ENCODE measurements around the gene ST7L.
"Not testable (repeated sequence)": the region's sequence is repeated elsewhere in the genome, so short reads cannot be mapped to it uniquely, and the experiment has no call there.

Gene ST7L

DNA sequence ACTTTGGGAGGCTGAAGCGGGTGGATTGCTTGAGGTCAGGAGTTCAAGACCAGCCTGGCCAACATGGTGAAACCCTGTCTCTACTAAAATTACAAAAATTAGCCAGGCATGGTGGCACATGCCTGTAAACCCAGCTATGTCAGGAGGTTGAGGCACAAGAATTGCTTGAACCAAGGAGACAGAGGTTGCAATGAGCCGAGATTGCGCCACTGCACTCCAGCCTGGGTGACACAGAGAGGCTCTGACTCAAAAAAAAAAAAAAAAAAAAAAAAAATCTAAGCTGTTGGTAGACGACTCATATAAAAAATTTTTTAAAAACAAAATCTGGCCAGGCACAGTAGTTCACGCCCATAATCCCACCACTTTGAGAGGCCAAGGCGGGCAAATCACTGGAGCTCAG lies 131.3 kb downstream of the ST7L start:
- DNase-seq: not testable (repeated sequence)

DNA sequence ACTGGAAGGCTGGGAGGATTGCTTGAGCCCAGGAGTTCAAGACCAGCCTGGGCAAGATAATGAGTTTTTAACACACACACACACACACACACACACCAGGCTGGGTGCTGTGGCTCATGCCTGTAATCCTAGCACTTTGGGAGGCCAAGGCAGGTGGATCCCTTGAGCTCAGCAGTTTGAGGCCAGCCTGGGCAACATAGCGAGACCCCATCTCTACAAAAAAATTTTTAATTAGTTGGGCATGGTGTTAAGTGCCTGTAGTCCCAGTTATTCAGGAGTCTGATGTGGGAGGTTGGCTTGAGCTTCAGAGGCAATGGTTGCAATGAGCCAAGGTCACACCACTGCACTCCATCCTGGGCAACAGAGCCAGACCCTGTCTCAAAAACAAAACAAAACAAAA lies 132.9 kb downstream of the ST7L start:
- not testable (repeated sequence) for DNase-seq

GRCh38 chr1:112478314-112478713 lies 140.6 kb downstream of the ST7L start:
- DNase-seq: no peak

- no peak for DNase-seq
Measured at GRCh38 chr1:112477550-112477949, 141.4 kb downstream of the ST7L start.

Data from NCI-H1417 treated with DMSO at 0.1 percent for 48 hours (cell line).